ENCODE measurements around the gene EPHA3.

The EPHA3 gene

GRCh38 chr3:89488800-89489580 lies 381.6 kb downstream of the EPHA3 start:
- TF ChIP-seq GATA2 (IDR thresholded peaks at IDR 0.05; ENCODE audit: low read depth, low read length) (no peak), GATA3 (IDR thresholded peaks at IDR 0.05; ENCODE audit: low read depth, low read length) (no peak)

- no peak for TF ChIP-seq GATA2 (IDR thresholded peaks at IDR 0.05; ENCODE audit: low read depth, low read length)
- TF ChIP-seq GATA3 (IDR thresholded peaks at IDR 0.05; ENCODE audit: low read depth, low read length) = no peak
These were observed 382.7 kb downstream of the EPHA3 start for GRCh38 chr3:89490129-89490528.

- no peak for TF ChIP-seq GATA2 (IDR thresholded peaks at IDR 0.05; ENCODE audit: low read depth, low read length)
- no peak for TF ChIP-seq GATA3 (IDR thresholded peaks at IDR 0.05; ENCODE audit: low read depth, low read length)
These were observed 387.3 kb downstream of the EPHA3 start for GRCh38 chr3:89494734-89495133.

GRCh38 chr3:89503891-89504391 lies 396.5 kb downstream of the EPHA3 start:
- no peak for TF ChIP-seq GATA3 (IDR thresholded peaks at IDR 0.05; ENCODE audit: low read depth, low read length)

GRCh38 chr3:89504432-89504831 lies 397.0 kb downstream of the EPHA3 start:
- TF ChIP-seq GATA2 (IDR thresholded peaks at IDR 0.05; ENCODE audit: low read depth, low read length) (no peak), GATA3 (IDR thresholded peaks at IDR 0.05; ENCODE audit: low read depth, low read length) (no peak)

- TF ChIP-seq GATA2 (IDR thresholded peaks at IDR 0.05; ENCODE audit: low read depth, low read length) = no peak
- TF ChIP-seq GATA3 (IDR thresholded peaks at IDR 0.05; ENCODE audit: low read depth, low read length) = no peak
These were observed 399.2 kb downstream of the EPHA3 start for GRCh38 chr3:89506462-89507103.

- TF ChIP-seq GATA3 (IDR thresholded peaks at IDR 0.05; ENCODE audit: low read depth, low read length) (no peak), GATA2 (IDR thresholded peaks at IDR 0.05; ENCODE audit: low read depth, low read length) (no peak)
These were observed 413.9 kb downstream of the EPHA3 start for GRCh38 chr3:89521328-89521727.

- TF ChIP-seq GATA3 (IDR thresholded peaks at IDR 0.05; ENCODE audit: low read depth, low read length) (no peak), GATA2 (IDR thresholded peaks at IDR 0.05; ENCODE audit: low read depth, low read length) (no peak)
These were observed 414.7 kb downstream of the EPHA3 start for GRCh38 chr3:89522155-89522554.

- no peak for TF ChIP-seq GATA3 (IDR thresholded peaks at IDR 0.05; ENCODE audit: low read depth, low read length)
- no peak for TF ChIP-seq GATA2 (IDR thresholded peaks at IDR 0.05; ENCODE audit: low read depth, low read length)
These were observed 418.2 kb downstream of the EPHA3 start for GRCh38 chr3:89525609-89526008.

GRCh38 chr3:89527736-89528305 lies 420.4 kb downstream of the EPHA3 start:
- TF ChIP-seq GATA3 (IDR thresholded peaks at IDR 0.05; ENCODE audit: low read depth, low read length) = no peak
- no peak for TF ChIP-seq GATA2 (IDR thresholded peaks at IDR 0.05; ENCODE audit: low read depth, low read length)

Measured in SH-SY5Y (cell line).